ENCODE data around the gene WDR33. TPM values are rescaled to one million over a fixed set of nuclear protein-coding genes. Genes with fewer than 3 reads are reported as not detected.

The WDR33 gene
- total and polyA plus RNA-seq, 9 donors = 16.3 to 56.2 (median 46.7) TPM

DNA sequence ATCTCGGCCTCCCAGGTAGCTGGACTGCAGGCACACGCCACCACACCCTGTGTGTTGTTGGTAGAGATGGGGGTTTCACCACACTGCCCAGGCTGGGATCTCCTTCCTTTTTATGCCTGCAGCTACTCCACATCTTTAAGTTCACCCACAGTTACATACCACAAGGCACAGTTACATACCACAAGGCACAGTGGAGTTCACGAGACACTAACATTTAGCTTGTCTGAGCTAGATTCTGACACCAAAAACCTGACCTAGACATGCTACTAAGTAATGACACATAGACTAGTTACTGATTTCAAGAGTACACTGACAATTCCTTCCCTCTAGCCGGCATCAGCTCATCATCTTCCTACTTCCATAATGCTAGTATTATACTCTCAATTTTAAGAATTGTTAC lies 42.7 kb upstream of the WDR33 start:
- H3K4me1 ChIP-seq (ENCODE audit: insufficient read depth) = peaks cover 13% of the 10 kb centered on the region
- 77 to 81% (median 80%) methylated on average over 4 of the region's 4 CpGs for WGBS, 3 donors
- H3K9me3 ChIP-seq = no peaks in the 10 kb centered on the region
- no peak for TF ChIP-seq POLR2A (IDR thresholded peaks at IDR 0.05)
- no peak for TF ChIP-seq EP300 (IDR thresholded peaks at IDR 0.05)
- TF ChIP-seq, protein P1, sequence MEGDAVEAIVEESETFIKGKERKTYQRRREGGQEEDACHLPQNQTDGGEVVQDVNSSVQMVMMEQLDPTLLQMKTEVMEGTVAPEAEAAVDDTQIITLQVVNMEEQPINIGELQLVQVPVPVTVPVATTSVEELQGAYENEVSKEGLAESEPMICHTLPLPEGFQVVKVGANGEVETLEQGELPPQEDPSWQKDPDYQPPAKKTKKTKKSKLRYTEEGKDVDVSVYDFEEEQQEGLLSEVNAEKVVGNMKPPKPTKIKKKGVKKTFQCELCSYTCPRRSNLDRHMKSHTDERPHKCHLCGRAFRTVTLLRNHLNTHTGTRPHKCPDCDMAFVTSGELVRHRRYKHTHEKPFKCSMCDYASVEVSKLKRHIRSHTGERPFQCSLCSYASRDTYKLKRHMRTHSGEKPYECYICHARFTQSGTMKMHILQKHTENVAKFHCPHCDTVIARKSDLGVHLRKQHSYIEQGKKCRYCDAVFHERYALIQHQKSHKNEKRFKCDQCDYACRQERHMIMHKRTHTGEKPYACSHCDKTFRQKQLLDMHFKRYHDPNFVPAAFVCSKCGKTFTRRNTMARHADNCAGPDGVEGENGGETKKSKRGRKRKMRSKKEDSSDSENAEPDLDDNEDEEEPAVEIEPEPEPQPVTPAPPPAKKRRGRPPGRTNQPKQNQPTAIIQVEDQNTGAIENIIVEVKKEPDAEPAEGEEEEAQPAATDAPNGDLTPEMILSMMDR (IDR thresholded peaks at IDR 0.05) = no peak
- no peak for DNase-seq
- no peak overlapping the region for H3K27ac ChIP-seq
- no peaks in the 10 kb centered on the region for H3K36me3 ChIP-seq
- intact Hi-C loops (cut with DNase I) = loop anchor here in 1 of 4 donors (5.0 kb wide), 1 partner anchor 106 kb away; no protein-coding TSS in a partner anchor
- H3K4me3 ChIP-seq = no peak overlapping the region
- no peaks in the 10 kb centered on the region for H3K27me3 ChIP-seq

DNA sequence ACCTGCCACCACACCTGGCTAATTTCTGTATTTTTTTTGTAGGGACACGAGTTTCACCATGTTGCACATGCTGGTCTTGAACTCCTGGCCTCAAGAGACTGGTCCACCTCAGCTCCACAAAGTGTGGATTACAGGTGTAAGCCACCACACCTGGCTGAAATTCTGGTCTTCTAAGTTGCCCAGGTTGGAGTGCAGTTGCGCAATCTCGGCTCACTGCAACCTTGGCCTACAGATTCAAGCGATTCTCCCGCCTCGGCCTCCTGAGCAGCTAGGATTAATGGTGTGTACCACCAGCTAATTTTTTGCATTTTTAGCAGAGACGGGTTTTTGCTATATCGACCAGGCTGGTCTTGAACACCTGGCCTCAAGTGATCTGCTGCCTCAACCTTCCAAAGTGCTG lies 41.4 kb upstream of the WDR33 start:
- Histone ChIP-seq H3K36me3 (no peaks in the 10 kb centered on the region), H3K27ac (no peak overlapping the region)

DNA sequence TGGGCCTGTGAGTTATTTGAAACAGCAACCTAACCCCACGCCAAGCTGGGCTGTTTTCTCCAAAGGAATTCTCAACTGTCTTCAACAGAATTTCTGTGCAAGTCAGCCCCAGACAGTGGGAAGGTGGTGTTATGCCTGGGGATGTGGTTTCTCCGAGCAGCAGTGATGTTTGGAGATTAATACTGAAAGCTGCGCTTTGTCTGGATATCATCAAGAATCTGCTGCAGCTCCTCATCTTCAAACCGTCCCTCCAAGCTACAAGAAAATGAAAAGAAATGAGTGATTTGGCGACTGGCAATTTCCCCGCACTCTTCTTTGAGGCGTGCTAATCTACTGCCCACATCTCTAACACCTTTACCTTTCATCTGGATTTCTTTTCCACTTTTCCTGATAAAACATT lies 37.0 kb upstream of the WDR33 start:
- no peaks in the 10 kb centered on the region for H3K27me3 ChIP-seq
- no peaks in the 10 kb centered on the region for H3K9me3 ChIP-seq
- no peak overlapping the region for H3K4me3 ChIP-seq
- H3K36me3 ChIP-seq = no peaks in the 10 kb centered on the region
- no peaks in the 10 kb centered on the region for H3K4me1 ChIP-seq (ENCODE audit: insufficient read depth)
- TF ChIP-seq, protein P1 (IDR thresholded peaks at IDR 0.05) = no peak
- no peak for TF ChIP-seq EP300 (IDR thresholded peaks at IDR 0.05)
- no peak for TF ChIP-seq POLR2A (IDR thresholded peaks at IDR 0.05)
- WGBS, 3 donors = 90 to 92% (median 91%) methylated on average over 7 of the region's 7 CpGs
- intact Hi-C loops (cut with DNase I) = loop anchor here in 1 of 4 donors (10.0 kb wide), 1 partner anchor 323 kb away; the partner anchor contains the start of gene IWS1
- no peak for DNase-seq
- no peak overlapping the region for H3K27ac ChIP-seq

More for the DNA sequence above, 41.4 kb upstream of the WDR33 start:
- no peaks in the 10 kb centered on the region for H3K27me3 ChIP-seq
- H3K9me3 ChIP-seq = no peaks in the 10 kb centered on the region
- intact Hi-C loops (cut with DNase I) = loop anchor here in 1 of 4 donors (5.0 kb wide), 1 partner anchor 105 kb away; no protein-coding TSS in a partner anchor
- no peak overlapping the region for H3K4me3 ChIP-seq
- DNase-seq = no peak
- H3K4me1 ChIP-seq (ENCODE audit: insufficient read depth) = peaks cover 13% of the 10 kb centered on the region
- no peak for TF ChIP-seq EP300 (IDR thresholded peaks at IDR 0.05)
- 93 to 96% (median 95%) methylated on average over 8 of the region's 8 CpGs for WGBS, 3 donors

DNA sequence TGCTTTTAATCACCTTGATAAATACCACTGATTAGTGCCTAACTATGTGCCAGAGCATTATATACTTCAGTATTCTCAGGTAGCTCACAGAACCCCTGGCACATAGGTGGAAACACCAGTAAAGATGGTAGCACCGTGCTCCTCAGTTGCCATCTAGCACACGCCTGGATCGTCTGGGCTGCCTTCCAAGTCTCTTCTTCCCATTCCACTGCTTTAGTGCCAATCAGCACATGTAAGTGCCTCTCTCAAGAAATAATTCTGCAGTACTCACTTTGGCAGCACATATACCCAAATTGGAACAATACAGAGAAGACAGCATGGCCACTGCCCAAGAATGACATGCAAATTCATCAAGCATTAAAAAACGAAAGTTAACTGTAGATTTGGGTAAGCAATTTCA lies 34.0 kb upstream of the WDR33 start:
- no peak overlapping the region for H3K27ac ChIP-seq
- no peaks in the 10 kb centered on the region for H3K36me3 ChIP-seq
- no peaks in the 10 kb centered on the region for H3K27me3 ChIP-seq
- DNase-seq = no peak
- intact Hi-C loops (cut with DNase I) = loop anchor here in 1 of 4 donors (10.0 kb wide), 1 partner anchor 320 kb away; the partner anchor contains the start of gene IWS1
- TF ChIP-seq EP300 (IDR thresholded peaks at IDR 0.05) (no peak), POLR2A (IDR thresholded peaks at IDR 0.05) (no peak)
- TF ChIP-seq, protein P1 (IDR thresholded peaks at IDR 0.05) = no peak
- no peaks in the 10 kb centered on the region for H3K9me3 ChIP-seq
- no peaks in the 10 kb centered on the region for H3K4me1 ChIP-seq (ENCODE audit: insufficient read depth)
- no peak overlapping the region for H3K4me3 ChIP-seq
- WGBS, 3 donors = 79 to 83% (median 80%) methylated on average over 4 of the region's 4 CpGs

DNA sequence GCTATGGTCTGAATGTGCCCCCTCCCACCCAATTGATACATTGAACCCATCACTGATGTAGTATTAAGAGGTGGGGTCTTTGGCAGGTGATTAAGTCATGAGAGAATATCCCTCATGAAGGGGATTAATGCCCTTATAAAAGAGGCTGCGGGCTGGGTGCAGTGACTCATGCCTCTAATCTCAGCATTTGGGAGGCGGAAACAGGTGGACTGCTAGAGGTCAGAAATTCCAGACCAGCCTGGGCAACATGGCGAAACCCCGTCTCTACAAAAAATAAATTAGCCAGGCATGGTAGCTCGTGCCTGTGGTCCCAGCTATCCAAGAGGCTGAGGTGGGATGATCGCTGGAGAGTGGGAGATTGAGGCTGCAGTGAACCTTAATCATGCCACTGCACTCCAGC lies 32.7 kb upstream of the WDR33 start:
- intact Hi-C loops (cut with DNase I) = loop anchor here in 1 of 4 donors (10.0 kb wide), 1 partner anchor 319 kb away; the partner anchor contains the start of gene IWS1
- no peak overlapping the region for H3K27ac ChIP-seq
- no peak overlapping the region for H3K4me3 ChIP-seq
- no peaks in the 10 kb centered on the region for H3K27me3 ChIP-seq
- H3K36me3 ChIP-seq = no peaks in the 10 kb centered on the region
- no peak for DNase-seq
- no peaks in the 10 kb centered on the region for H3K4me1 ChIP-seq (ENCODE audit: insufficient read depth)
- H3K9me3 ChIP-seq = no peaks in the 10 kb centered on the region
- WGBS, 3 donors = 93 to 94% (median 93%) methylated on average over 6 of the region's 6 CpGs
- TF ChIP-seq POLR2A (IDR thresholded peaks at IDR 0.05) (no peak), EP300 (IDR thresholded peaks at IDR 0.05) (no peak)
- TF ChIP-seq, protein P1 (IDR thresholded peaks at IDR 0.05) = no peak
